Progenitor cell of endocrine pancreas (in vitro differentiated cells): ENCODE measurements around the gene DAB1. TPM values are rescaled to one million over a fixed set of nuclear protein-coding genes. Genes with fewer than 3 reads are reported as not detected.

Experiments used
- DNase-seq: peaks from one replicate; pipeline ENCODE4 v3.0.0; 2021; ENCODE audit warnings: low spot score; ENCODE audit not compliant: unreplicated experiment
- H3K27ac Mint-ChIP-seq: 2 replicates; pipeline ENCODE4 v1.8.0; 2021; ENCODE audit warnings: mild to moderate bottlenecking, moderate library complexity, mixed read lengths
- H3K27me3 Mint-ChIP-seq: 2 replicates; pipeline ENCODE4 v1.8.0; 2021; ENCODE audit warnings: mixed read lengths
- H3K36me3 Mint-ChIP-seq: 2 replicates; pipeline ENCODE4 v1.8.0; 2022; ENCODE audit warnings: mixed read lengths; ENCODE audit not compliant: insufficient read depth
- H3K4me1 Mint-ChIP-seq: 2 replicates; pipeline ENCODE4 v1.8.0; 2021; ENCODE audit warnings: low read depth, mixed read lengths
- H3K4me3 Mint-ChIP-seq: 2 replicates; pipeline ENCODE4 v1.8.0; 2021; ENCODE audit warnings: low read depth, mild to moderate bottlenecking, moderate library complexity, mixed read lengths
- H3K9me3 Mint-ChIP-seq: 2 replicates; pipeline ENCODE4 v1.8.0; 2021; ENCODE audit warnings: low read depth, mixed read lengths
- CTCF ChIP-seq: fragments of 200-600 bp; sonication (generic); IDR thresholded peaks from one replicate; pipeline ENCODE4 v1.5.0; 2021; ENCODE audit warnings: antibody characterized with exemption, mild to moderate bottlenecking; ENCODE audit not compliant: unreplicated experiment
- total RNA-seq: library from RNA; stranded (reverse); gene quantifications from 2 replicates; pipeline ENCODE4 v1.2.1, GENCODE V29; 2021

DAB1 gene
- total RNA-seq, 1 donor from 2014 or later, result 4.8 TPM

- H3K4me1 Mint-ChIP-seq, result peaks cover 15% of the 10 kb centered on the region
- no peaks in the 10 kb centered on the region for H3K9me3 Mint-ChIP-seq
- no peak for TF ChIP-seq CTCF
- no peak overlapping the region for H3K27ac Mint-ChIP-seq
- no peak overlapping the region for H3K4me3 Mint-ChIP-seq
- peaks cover 3% of the 10 kb centered on the region for H3K27me3 Mint-ChIP-seq
- H3K36me3 Mint-ChIP-seq, result no peaks in the 10 kb centered on the region
- DNase-seq, result no peak
Observed at GRCh38 chr1:57450981-57451380, 27.1 kb upstream of the DAB1 start.

GRCh38 chr1:57447551-57447950, 23.7 kb upstream of the DAB1 start:
- Mint-ChIP-seq H3K36me3 (no peaks in the 10 kb centered on the region), H3K9me3 (no peaks in the 10 kb centered on the region), H3K27ac (no peak overlapping the region), H3K27me3 (peaks cover 1% of the 10 kb centered on the region), H3K4me3 (no peak overlapping the region), H3K4me1 (peaks cover 15% of the 10 kb centered on the region)
- DNase-seq, result no peak
- no peak for TF ChIP-seq CTCF

- H3K9me3 Mint-ChIP-seq, result no peaks in the 10 kb centered on the region
- peaks cover 2% of the 10 kb centered on the region for H3K4me1 Mint-ChIP-seq
- no peaks in the 10 kb centered on the region for H3K27me3 Mint-ChIP-seq
- no peaks in the 10 kb centered on the region for H3K36me3 Mint-ChIP-seq
- H3K27ac Mint-ChIP-seq, result no peak overlapping the region
- no peak for TF ChIP-seq CTCF
- H3K4me3 Mint-ChIP-seq, result no peak overlapping the region
- no peak for DNase-seq
Observed at GRCh38 chr1:57443004-57443403, 19.1 kb upstream of the DAB1 start.

- no peak overlapping the region for H3K27ac Mint-ChIP-seq
- DNase-seq, result no peak
- TF ChIP-seq CTCF, result no peak
- no peaks in the 10 kb centered on the region for H3K4me1 Mint-ChIP-seq
- H3K4me3 Mint-ChIP-seq, result no peak overlapping the region
- no peaks in the 10 kb centered on the region for H3K36me3 Mint-ChIP-seq
- H3K27me3 Mint-ChIP-seq, result no peaks in the 10 kb centered on the region
- no peaks in the 10 kb centered on the region for H3K9me3 Mint-ChIP-seq
Observed at GRCh38 chr1:57440096-57440495, 16.2 kb upstream of the DAB1 start.

- no peak for DNase-seq
- H3K4me3 Mint-ChIP-seq, result no peak overlapping the region
- no peaks in the 10 kb centered on the region for H3K36me3 Mint-ChIP-seq
- H3K27ac Mint-ChIP-seq, result no peak overlapping the region
- H3K4me1 Mint-ChIP-seq, result no peaks in the 10 kb centered on the region
- no peak for TF ChIP-seq CTCF
- peaks cover 6% of the 10 kb centered on the region for H3K9me3 Mint-ChIP-seq
- H3K27me3 Mint-ChIP-seq, result peaks cover 2% of the 10 kb centered on the region
Observed at GRCh38 chr1:57431400-57431799, 7.5 kb upstream of the DAB1 start.
